GM21723 (cell line): ENCODE measurements around the gene OPRL1.
"Not testable (repeated sequence)": the region's sequence is repeated elsewhere in the genome, so short reads cannot be mapped to it uniquely, and the experiment has no call there.

ENCODE experiments used
- ATAC-seq: cut with Tn5 transposase; IDR thresholded peaks from one replicate; pipeline ENCODE4 v1.9.1; 2021; ENCODE audit warnings: mild to moderate bottlenecking, moderate library complexity; ENCODE audit not compliant: unreplicated experiment

OPRL1 gene

DNA sequence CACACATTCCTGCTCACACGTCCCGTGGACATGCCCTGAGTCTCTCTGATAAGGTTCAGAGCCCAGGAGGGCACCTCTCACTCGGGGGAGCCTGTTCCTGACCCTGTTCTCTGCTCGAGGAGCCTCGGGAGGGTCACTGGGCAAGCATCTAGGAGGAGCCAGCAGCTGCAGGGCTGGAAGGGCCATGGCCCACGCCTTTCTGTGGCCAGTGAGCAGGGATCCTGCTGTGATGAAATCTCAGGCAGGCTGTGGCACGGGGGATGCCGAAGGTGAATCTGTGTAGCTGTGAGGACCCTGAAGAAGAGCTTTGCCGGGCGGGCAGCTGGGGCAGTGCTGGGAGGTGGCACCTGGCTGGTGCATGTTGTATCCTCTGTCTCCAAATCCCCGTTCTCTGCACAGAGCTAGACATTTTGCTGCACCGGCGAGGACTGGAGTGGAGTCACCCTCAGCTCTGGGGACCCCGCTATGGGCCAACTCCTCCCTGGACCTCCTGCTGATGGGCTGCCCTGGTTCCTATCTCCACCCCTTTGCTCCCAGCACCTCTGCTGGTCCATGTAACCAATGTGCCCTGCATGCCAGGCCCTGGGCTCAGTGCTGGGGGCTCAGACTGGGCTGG is 34.6 kb downstream of the OPRL1 start:
- ATAC-seq = no peak

DNA sequence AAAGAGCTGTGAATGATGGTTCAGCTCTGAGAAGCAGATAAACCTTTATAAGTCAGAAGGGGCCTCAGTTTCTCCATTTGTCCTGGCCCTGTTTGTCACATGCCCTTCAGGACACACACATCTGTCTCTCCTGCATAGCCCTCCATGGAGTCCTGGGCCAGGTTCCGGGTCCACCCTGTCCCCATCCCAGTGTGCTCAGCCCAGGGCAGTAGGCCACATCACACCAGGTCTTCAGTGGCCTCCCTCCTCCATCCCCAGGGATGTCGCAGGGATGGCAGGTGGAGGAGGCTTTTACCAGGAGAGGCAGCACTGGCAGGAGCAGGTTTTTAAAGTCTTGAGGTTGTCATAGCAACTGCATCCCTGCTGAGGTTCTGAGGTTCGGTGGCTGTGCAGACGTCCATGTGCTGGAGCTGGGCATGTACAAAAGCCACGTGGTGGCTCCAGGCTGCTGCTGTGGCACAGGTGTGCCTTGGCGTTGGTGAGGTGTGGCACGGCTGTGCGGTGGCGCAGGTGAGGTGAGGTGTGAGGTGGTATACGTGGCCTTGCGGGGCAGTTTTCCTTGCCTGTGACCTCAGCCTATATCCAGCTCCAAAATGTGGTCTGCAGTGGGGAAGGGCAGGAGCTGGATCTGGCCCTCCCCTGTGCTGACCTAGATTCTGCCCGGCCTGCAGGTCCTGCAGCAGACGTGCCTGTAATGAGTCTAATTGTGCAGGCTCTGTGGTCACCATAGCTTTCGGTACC is 35.5 kb downstream of the OPRL1 start:
- ATAC-seq = no peak

DNA sequence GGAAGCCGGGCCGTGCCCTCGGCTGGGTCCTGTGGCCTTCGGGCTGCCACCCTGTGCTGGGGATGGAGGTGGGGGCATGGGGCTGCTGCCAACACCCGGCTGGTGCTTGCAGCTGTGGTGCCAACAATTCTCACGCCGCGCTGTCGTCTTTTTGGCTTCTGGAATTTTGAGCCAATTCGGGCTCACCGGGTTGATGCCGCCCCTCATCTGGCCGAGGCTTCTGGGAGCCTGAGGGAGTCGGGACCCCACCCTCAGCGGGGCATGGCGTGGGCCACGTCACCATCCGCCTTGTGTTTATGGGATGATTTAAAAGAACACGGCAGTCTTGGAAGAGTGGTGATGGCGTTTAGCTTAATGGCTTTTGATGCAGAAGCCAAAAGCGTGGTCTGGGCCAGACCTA is 36.1 kb downstream of the OPRL1 start:
- no peak for ATAC-seq

DNA sequence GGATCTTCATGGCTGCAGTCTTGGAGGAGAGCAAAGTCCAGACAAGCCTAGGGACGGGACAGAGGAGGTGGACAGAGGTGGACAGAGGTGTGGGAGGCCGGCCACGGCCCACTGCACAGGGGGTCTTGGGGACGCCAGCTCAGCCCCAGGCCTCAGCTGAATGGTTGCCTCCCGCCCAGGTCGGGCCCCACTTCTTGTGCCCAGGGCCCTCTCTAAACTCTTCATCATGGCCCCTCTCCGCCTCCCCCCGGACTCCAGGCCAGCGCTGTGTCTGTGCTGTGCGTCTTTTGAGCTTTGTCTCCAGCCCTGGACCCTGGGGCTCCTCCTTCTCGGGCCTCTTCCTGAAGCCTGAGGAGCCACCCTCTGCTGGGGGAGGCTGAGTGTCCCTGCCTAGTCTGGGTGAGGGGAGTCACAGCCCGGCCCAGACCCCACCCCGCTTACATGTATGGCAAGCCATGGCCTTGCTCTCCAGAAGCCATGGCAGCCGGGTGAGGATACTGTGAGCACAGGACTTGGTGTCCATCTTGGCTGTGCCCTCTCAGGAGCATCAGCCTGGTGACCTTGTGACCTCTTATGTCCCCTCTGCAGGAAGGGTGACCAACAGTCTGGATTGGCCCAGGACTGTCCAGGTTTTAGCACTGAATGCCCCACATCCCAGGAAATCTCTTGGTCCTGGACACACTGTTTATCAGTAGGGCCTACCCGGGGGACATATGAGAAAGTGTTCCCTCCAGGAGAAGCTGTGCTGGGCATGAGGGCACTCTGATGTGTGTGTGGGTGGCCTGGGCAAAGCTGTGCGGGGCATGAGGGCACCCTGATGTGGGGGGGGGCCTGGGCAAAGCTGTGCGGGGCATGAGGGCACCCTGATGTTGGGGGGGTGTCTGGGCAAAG is 36.9 kb downstream of the OPRL1 start:
- ATAC-seq = no peak

DNA sequence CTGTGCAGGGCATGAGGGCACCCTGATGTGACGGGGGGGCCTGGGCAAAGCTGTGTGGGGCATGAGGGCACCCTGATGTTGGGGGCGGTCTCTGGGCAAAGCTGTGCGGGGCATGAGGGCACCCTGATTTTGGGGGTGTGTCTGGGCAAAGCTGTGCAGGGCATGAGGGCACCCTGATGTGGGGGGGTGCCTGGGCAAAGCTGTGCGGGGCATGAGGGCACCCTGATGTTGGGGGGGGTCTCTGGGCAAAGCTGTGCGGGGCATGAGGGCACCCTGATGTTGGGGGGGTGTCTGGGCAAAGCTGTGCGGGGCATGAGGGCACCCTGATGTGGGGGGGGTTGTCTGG is 37.5 kb downstream of the OPRL1 start:
- not testable (repeated sequence) for ATAC-seq

DNA sequence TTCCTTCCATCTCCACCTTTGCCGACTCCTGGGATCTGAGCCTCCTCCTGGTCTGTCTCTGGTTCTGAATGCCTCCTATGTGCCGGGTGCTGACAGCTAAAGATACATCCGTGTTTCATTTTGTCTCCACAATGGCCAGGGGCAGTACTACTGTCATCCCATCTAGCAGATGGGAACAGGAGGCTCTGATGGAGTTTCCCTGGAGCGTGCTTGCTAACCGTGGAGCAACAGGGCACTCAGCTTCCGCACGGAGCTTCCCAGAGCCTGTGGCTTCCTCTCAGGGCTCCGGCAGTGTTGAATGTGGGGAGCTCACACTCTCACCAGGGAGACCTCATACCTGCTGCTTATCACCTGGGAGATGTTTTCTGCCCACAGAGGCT is 39.4 kb downstream of the OPRL1 start:
- ATAC-seq = no peak

DNA sequence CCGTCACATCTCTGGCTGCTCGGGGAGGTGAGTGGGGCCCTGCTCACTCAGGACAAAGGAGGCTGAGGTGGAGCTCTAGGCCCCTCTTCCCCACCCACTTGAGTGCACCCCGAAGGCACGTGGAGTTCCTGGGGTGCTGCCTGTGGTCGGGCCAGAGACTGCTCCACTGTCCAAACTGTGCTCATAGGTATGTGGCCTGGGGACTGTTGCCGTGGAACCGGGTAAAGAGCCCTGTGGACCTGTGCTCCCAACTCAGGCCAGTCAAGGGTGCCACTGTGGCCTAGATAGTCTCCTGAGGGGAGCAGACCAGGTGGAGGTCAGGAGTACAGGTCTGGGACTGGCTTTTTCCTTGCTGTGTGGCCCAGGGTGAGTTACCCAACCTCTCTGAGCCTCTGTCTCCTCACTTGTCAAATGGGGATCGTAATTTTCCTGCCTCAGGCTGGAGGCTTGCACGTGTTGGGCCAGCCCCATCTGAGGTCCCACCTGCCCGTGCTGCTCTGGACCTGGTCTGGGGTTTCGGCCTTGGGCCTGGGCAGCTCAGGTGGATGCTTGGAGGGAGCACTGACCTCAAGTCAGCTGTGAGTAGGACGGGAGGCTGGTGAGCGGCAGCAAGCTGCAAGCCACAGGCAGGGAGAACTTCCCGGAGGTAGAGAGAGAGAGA is 39.9 kb downstream of the OPRL1 start:
- ATAC-seq = no peak

DNA sequence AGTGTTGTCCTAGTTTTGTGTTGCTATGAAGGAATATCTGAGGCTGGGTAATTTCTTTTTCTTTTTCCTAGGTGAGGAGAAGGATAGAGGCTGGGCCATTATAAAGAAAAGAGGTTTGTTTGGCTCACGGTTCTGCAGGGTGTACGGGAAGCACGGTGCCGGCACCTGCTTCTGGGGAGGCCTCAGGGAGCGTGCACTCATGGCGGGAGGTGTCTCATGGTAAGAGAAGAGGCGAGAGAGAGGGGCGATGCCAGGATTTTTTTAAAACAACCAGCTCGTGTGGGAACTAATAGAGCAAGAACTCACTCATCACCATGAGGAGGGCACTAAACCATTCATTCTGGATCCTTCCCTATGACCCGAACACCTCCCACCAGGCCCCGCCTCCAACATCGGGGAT is 41.7 kb downstream of the OPRL1 start:
- ATAC-seq = no peak

DNA sequence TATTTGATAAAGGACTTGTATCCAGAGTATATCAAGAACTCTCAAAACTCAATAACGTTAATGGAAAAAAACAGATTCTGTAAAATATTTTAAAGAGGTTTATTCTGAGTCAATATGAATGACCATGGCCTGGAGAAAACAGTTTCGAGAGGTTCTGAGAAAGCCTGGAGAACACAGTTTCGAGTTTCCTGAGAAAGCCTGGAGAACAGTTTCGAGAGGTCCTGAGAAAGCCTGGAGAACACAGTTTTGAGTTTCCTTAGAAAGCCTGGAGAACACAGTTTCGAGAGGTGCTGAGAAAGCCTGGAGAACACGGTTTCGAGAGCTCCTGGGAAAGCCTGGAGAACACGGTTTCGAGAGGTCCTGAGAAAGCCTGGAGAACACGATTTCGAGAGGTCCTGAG is 43.0 kb downstream of the OPRL1 start:
- not testable (repeated sequence) for ATAC-seq

DNA sequence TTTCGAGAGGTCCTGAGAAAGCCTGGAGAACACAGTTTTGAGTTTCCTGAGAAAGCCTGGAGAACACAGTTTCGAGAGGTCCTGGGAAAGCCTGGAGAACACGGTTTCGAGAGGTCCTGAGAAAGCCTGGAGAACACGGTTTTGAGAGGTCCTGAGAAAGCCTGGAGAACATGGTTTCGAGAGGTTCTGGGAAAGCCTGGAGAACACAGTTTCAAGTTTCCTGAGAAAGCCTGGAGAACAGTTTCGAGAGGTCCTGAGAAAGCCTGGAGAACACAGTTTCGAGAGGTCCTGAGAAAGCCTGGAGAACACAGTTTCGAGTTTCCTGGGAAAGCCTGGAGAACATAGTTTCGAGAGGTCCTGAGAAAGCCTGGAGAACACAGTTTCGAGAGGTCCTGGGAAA is 43.6 kb downstream of the OPRL1 start:
- not testable (repeated sequence) for ATAC-seq

DNA sequence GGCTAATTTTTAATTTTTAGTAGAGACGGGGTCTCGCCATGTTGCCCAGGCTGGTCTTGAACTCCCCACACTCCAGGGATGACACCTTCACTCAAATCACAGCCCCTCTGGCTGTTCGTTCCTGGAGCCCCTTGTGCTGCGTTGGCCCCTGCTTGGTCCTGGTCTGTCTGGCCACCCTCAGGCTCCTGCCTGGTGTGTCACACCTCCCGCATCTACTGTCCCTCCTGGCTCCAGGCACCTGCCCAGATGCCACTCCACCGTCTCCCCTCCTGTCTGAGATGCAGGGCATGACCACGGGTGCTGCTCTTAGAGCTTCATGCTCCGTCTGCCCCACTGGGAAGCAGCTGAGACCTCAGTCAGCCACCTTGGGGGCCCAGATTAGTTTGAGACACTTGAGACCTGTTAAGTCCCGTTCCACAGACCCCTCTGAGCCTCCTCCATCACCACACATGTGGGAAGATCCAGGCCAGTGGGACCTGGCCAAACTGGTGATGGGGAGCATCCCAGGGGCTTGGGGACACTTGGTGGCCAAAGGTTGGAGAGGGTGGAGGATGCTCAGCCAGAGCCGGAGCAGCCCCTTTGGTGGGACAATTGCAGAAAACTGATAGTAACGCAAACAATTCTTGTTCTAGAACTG is 49.4 kb downstream of the OPRL1 start:
- no peak for ATAC-seq

DNA sequence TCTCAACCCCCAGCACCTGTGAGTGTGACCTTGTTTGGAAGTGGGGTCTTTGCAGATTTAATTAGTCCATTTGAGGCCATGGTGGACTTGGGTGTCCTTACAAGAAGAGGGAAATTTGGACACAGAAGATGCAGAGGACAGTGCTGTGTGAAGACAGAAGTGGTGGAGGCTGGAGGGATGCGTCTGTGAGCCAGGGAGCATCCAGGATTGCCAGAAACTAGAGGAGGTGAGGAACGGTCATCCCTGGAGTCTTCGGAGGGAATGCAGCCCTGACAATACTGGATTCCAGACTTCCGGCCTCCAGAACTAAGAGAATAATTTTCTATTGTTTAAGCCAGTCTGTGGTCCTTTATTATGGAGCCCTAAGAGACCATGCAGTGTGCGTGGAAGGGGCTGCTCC is 50.4 kb downstream of the OPRL1 start:
- ATAC-seq = no peak

DNA sequence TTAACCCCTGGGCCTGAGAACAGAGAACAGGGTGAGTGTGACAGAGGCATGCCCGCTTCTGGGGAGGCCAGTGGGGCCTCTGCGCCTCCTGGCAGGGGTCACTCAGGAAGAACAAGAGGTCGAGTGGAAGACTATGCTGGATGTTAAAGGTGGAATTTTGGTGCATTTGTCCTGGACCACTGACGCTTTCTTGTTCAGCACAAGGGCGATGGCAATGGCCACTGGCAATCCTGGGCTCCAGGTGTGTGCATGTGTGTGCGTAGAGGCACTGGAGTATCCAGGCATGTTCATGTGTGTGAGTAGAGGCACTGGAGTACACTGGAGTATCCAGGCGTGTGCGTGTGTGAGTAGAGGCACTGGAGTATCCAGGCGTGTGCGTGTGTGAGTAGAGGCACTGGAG is 51.0 kb downstream of the OPRL1 start:
- no peak for ATAC-seq

DNA sequence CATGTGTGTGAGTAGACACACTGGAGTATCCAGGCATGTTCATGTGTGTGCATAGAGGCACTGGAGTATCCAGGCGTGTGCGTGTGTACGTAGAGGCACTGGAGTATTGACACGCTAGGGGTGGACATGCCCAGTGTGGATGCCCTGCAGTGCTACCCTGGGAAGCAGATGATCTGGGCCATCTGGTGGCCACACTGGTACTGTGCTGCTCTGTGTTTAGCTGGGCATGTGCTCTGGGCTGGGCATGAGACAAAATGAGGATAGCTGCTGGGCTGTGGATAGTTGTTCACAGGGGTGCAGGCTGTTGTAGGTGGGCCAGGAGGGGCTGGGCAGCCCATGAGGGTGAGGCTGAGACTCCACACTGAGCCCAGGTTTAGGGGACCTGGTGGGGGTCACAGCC is 51.5 kb downstream of the OPRL1 start:
- no peak for ATAC-seq

DNA sequence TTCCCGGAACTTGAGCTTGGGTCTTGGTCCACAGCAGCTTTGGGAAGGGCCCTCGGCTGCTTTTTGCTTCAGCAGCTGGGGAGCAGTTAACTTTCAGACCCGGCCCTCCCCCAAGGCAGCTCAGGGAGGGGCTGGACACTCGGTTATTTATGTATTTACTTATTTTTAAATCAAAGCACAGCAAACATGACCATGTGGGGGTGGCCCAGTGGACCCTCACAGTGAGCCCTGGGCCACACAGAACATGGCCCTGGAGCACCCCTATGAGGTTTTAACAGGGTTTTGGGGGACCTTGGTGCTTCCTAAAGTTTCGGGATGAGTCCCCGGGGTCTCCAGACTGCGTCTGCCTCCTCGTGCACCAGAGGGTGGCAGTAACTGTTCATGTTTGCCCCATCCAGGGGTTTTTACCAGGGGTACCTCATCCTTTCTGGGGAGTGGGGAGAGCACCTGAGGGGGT is 54.1 kb downstream of the OPRL1 start:
- no peak for ATAC-seq

DNA sequence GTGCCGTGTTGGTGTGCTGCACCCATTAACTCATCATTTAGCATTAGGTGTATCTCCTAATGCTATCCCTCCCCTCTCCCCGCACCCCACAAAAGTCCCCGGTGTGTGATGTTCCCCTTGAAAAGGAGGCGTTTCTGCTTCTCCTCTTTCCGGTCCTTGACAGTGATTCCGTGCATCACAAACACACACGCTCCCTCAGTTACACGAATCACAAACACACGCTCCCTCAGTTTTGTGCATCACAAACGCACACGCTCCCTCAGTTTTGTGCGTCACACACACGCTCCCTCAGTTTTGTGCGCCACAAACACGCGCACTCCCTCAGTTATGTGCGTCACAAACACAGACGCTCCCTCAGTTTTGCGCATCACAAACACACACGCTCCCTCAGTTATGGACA is 54.9 kb downstream of the OPRL1 start:
- not testable (repeated sequence) for ATAC-seq

DNA sequence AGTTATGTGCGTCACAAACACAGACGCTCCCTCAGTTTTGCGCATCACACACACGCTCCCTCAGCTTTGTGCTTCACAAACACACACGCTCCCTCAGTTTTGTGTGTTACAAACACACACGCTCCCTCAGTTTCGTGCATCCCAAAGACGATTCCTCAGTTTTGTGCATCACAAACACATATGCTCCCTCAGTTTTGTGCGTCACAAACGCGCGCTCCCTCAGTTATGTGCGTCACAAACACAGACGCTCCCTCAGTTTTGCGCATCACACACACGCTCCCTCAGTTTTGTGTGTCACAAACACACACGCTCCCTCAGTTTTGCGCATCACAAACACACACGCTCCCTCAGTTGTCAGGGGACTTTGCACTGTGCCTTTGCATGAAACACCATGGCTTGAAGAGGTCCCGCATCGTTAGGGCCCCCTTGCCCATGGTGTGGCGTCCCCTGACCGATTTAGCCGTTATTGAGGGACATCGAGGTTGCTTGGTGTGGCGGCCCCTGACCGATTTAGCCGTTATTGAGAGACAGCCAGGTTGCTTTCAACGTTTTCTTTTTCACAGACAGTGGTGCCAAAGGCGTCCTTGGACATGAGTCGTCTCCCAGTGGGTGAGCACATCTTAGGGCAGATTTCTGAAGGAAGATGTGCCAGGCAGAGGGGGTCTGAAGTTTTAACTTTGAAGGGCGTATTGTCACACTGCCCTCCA is 56.3 kb downstream of the OPRL1 start:
- no peak for ATAC-seq

DNA sequence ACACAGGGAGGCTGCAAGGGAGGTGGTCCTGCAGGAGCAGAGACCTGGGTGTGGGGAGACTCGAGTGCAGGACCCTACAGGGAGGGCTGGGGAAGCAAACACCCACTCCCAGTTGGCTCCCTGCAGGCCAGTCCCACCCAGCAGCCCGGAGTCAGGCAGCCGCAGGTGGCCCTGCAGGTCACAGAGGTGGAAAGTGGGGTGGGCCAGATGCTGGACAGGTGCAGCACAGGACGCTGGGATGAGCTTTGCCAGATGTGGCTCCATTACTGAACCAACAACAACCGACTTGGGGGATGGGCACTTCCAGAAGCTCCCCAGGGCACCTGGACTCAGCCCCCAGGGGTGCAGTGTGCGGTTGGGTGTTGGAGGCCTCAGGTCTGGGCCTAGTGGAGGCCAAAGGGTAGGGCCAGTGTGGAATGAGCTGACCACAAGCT is 57.7 kb downstream of the OPRL1 start:
- no peak for ATAC-seq

DNA sequence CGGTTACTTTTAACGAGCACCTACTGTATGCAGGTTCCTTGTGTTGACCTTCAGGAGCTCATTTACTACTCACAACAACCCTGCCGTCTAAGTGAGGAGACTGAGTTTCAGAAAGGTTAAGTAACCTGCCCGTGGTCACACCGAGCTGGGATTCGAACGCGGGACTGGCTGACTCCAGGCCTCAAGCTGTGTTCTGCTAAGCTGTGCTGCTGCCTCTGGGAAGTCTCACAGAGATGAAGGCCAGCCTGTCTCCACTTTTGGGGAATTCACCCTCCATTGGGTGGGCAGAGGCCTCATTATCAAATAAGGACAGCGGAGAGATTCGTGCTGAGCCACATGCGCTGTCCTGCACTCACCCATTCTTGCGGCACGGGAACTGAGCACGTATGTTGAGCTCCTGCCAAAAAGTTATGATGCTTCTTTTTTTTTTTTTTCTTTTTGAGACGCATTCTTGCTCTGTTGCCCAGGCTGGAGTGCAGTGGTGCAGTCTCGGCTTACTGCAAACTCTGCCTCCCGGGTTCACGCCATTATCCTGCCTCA is 58.5 kb downstream of the OPRL1 start:
- ATAC-seq = no peak
